Retinal pigment epithelial cell (primary cell): Measurements from ENCODE around the gene SPRR1A.
A peak's percentile ranks its signal among the peaks of the same experiment; 100 is the strongest.

Source experiments
- DNase-seq: peaks from one replicate; pipeline ENCODE4 v3.0.0-alpha.2; 2010; ENCODE audit warnings: low read depth
- H3K4me3 ChIP-seq: 2 replicates; pipeline ENCODE4 v1.5.1; 2011; ENCODE audit warnings: mild to moderate bottlenecking, low read length, control low read depth, moderate library complexity
- TF ChIP-seq, protein P1 (sequence below): conservative IDR thresholded peaks from 2 replicates; pipeline ENCODE4 v1.5.1; 2011; ENCODE audit warnings: low read depth, low read length, control low read depth, inconsistent platforms

The SPRR1A gene

GRCh38 chr1:152961226-152961891, 22.5 kb upstream of the SPRR1A start:
- DNase-seq: peak; percentile 7
- TF ChIP-seq, protein P1, sequence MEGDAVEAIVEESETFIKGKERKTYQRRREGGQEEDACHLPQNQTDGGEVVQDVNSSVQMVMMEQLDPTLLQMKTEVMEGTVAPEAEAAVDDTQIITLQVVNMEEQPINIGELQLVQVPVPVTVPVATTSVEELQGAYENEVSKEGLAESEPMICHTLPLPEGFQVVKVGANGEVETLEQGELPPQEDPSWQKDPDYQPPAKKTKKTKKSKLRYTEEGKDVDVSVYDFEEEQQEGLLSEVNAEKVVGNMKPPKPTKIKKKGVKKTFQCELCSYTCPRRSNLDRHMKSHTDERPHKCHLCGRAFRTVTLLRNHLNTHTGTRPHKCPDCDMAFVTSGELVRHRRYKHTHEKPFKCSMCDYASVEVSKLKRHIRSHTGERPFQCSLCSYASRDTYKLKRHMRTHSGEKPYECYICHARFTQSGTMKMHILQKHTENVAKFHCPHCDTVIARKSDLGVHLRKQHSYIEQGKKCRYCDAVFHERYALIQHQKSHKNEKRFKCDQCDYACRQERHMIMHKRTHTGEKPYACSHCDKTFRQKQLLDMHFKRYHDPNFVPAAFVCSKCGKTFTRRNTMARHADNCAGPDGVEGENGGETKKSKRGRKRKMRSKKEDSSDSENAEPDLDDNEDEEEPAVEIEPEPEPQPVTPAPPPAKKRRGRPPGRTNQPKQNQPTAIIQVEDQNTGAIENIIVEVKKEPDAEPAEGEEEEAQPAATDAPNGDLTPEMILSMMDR: no peak
- H3K4me3 ChIP-seq: no peak overlapping the region

GRCh38 chr1:152962876-152963415, 20.9 kb upstream of the SPRR1A start:
- TF ChIP-seq, protein P1: no peak
- DNase-seq: no peak
- H3K4me3 ChIP-seq: no peak overlapping the region

GRCh38 chr1:152964536-152964935, 19.3 kb upstream of the SPRR1A start:
- no peak overlapping the region for H3K4me3 ChIP-seq
- TF ChIP-seq, protein P1: no peak
- DNase-seq: no peak

- TF ChIP-seq, protein P1: no peak
- no peak overlapping the region for H3K4me3 ChIP-seq
- DNase-seq: no peak
Observed at GRCh38 chr1:152965853-152966252, 18.0 kb upstream of the SPRR1A start.

- DNase-seq: no peak
- H3K4me3 ChIP-seq: no peak overlapping the region
- TF ChIP-seq, protein P1: no peak
Observed at GRCh38 chr1:152967201-152967600, 16.7 kb upstream of the SPRR1A start.

DNA sequence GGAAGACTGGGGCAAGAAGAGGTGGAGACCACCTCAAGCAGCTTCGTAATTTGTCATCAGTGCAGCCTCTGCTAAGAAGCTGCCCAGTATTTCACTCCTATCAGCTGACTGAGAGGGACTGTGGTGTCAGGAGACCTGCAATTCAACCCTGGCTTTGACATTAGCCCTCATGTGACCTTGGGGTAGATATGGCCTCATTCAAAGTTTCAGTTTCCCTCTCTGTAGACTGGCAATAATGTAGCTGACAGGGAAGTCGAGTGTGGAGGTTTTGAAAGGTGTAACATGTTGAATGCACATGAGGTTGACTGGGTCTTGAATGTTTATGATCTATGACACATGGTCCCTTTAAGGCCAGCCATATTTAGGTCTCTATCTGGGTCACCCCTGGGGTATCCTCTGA, 15.6 kb upstream of the SPRR1A start:
- TF ChIP-seq, protein P1: no peak
- H3K4me3 ChIP-seq: no peak overlapping the region
- DNase-seq: no peak

- no peak overlapping the region for H3K4me3 ChIP-seq
- no peak for DNase-seq
- TF ChIP-seq, protein P1: no peak
Observed at GRCh38 chr1:152969036-152969435, 14.8 kb upstream of the SPRR1A start.
